ENCODE measurements around the gene PLAC1.

PLAC1 gene

GRCh38 chrX:134607523-134607922, 50.7 kb downstream of the PLAC1 start:
- no peak for DNase-seq (ENCODE audit: low read depth in 1 of 2, low spot score in 1 of 2)
- no peak overlapping the region for H3K27ac ChIP-seq (replicated peaks)
- H3K27me3 ChIP-seq (ENCODE audit: insufficient read depth, poor library complexity, severe bottlenecking) = no peaks in the 10 kb centered on the region
- TF ChIP-seq REST (IDR thresholded peaks at IDR 0.05; ENCODE audit: insufficient replicate concordance, low read depth) = no peak
- TF ChIP-seq GABPA (IDR thresholded peaks at IDR 0.05; ENCODE audit: low read depth) = no peak
- no peak for TF ChIP-seq SPI1 (IDR thresholded peaks at IDR 0.05; ENCODE audit: borderline replicate concordance, low read depth)
- no peak for TF ChIP-seq POLR2AphosphoS5 (IDR thresholded peaks at IDR 0.05; ENCODE audit: low read depth)
- no peak for TF ChIP-seq CTCF (IDR thresholded peaks at IDR 0.05; ENCODE audit: insufficient read depth, low read length)
- H3K4me3 ChIP-seq (replicated peaks; ENCODE audit: insufficient read depth, low read length) = no peak overlapping the region

- DNase-seq (ENCODE audit: low read depth in 1 of 2, low spot score in 1 of 2) = no peak
- Histone ChIP-seq H3K4me3 (replicated peaks; ENCODE audit: insufficient read depth, low read length) (no peak overlapping the region), H3K27ac (replicated peaks) (no peak overlapping the region), H3K27me3 (ENCODE audit: insufficient read depth, poor library complexity, severe bottlenecking) (no peaks in the 10 kb centered on the region)
- no peak for TF ChIP-seq CTCF (IDR thresholded peaks at IDR 0.05; ENCODE audit: insufficient read depth, low read length)
- no peak for TF ChIP-seq GABPA (IDR thresholded peaks at IDR 0.05; ENCODE audit: low read depth)
- no peak for TF ChIP-seq REST (IDR thresholded peaks at IDR 0.05; ENCODE audit: insufficient replicate concordance, low read depth)
- no peak for TF ChIP-seq POLR2AphosphoS5 (IDR thresholded peaks at IDR 0.05; ENCODE audit: low read depth)
- no peak for TF ChIP-seq SPI1 (IDR thresholded peaks at IDR 0.05; ENCODE audit: borderline replicate concordance, low read depth)
These were observed 53.5 kb downstream of the PLAC1 start for GRCh38 chrX:134604701-134605311.

- Histone ChIP-seq H3K4me3 (replicated peaks; ENCODE audit: insufficient read depth, low read length) (no peak overlapping the region), H3K27me3 (ENCODE audit: insufficient read depth, poor library complexity, severe bottlenecking) (no peaks in the 10 kb centered on the region), H3K27ac (replicated peaks) (no peak overlapping the region)
- DNase-seq (ENCODE audit: low read depth in 1 of 2, low spot score in 1 of 2) = peak in 1 of 2 experiments; percentile 1
- no peak for TF ChIP-seq POLR2AphosphoS5 (IDR thresholded peaks at IDR 0.05; ENCODE audit: low read depth)
- TF ChIP-seq CTCF (IDR thresholded peaks at IDR 0.05; ENCODE audit: insufficient read depth, low read length) = no peak
- no peak for TF ChIP-seq GABPA (IDR thresholded peaks at IDR 0.05; ENCODE audit: low read depth)
- TF ChIP-seq SPI1 (IDR thresholded peaks at IDR 0.05; ENCODE audit: borderline replicate concordance, low read depth) = no peak
- TF ChIP-seq REST (IDR thresholded peaks at IDR 0.05; ENCODE audit: insufficient replicate concordance, low read depth) = no peak
These were observed 54.2 kb downstream of the PLAC1 start for GRCh38 chrX:134603806-134604700.
